ENCODE results near the gene TRPC1.
"Not testable (repeated sequence)": the region's sequence is repeated elsewhere in the genome, so short reads cannot be mapped to it uniquely, and the experiment has no call there.

Gene TRPC1

GRCh38 chr3:142723968-142724681, at the start of gene TRPC1:
TRPC1 (plus strand) TSS chr3:142724034; CDS start chr3:142724560, 526 bp downstream.
- no peak for DNase-seq (ENCODE audit: low read depth)

DNA sequence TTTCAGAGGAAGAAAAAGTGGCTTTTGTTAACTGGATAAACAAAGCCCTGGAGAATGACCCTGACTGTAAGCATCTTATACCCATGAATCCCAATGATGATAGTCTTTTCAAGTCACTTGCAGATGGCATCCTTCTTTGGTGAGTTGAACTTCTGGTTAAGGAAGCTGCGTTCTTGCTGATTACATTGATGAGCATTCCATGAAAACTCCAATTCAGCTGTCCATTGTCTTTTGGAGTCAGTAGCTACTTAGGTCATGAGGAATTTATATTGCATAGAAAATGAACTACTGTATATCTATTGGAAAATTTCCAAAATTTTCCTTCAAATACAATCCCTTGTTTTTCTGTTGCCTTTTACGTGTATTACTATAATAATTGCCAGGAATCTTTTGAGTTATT, 47.7 kb upstream of the TRPC1 start:
- no peak for DNase-seq (ENCODE audit: low read depth)

DNA sequence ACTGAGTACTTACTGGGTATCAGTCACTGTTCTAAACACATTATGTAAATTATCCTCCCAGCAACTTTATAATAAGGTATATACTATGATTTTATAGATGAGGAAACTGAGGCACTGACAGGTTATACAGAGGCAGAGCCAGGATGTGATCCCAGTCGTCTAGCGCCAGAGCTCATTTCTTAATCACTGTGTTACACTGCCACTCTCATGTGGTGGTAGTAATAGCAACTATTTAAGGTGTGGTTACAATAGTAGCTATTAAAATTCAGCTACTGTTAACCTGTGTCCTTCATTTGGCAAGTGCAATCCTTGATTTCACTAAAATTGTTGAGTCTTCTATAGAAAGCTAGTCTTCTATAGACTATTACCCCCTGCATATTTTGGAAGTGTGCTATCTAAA, 43.1 kb upstream of the TRPC1 start:
- DNase-seq (ENCODE audit: low read depth), result no peak

GRCh38 chr3:142690613-142691012, 33.2 kb upstream of the TRPC1 start:
- no peak for DNase-seq (ENCODE audit: low read depth)

DNA sequence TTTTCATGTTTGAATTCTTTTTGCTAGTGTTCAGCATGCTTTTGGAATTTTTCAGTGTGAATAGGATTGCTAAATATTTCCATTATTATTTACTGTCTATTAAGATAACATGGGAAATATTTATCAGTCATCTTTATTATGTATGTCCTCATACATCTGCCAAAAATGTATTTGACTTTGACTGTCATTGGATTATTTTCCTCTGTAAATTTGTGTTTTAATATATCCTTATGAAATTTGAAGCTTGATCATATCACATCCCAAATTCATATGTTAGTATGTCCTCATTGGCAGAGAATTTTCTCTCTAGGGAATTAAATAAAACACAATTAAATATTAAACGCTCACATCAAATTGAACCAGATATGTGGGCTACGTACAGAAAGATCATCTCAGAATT, 32.3 kb upstream of the TRPC1 start:
- DNase-seq (ENCODE audit: low read depth), result no peak

GRCh38 chr3:142693136-142693853, 30.5 kb upstream of the TRPC1 start:
- DNase-seq (ENCODE audit: low read depth), result no peak

GRCh38 chr3:142694225-142694624, 29.6 kb upstream of the TRPC1 start:
- no peak for DNase-seq (ENCODE audit: low read depth)

- DNase-seq (ENCODE audit: low read depth), result no peak
Measured at GRCh38 chr3:142705198-142705597, 18.6 kb upstream of the TRPC1 start.

GRCh38 chr3:142706321-142707127, 17.3 kb upstream of the TRPC1 start:
- DNase-seq (ENCODE audit: low read depth), result no peak

- no peak for DNase-seq (ENCODE audit: low read depth)
Measured at GRCh38 chr3:142709207-142709606, 14.6 kb upstream of the TRPC1 start.

GRCh38 chr3:142714882-142715281, 9.0 kb upstream of the TRPC1 start:
- not testable (repeated sequence) for DNase-seq (ENCODE audit: low read depth)

DNA sequence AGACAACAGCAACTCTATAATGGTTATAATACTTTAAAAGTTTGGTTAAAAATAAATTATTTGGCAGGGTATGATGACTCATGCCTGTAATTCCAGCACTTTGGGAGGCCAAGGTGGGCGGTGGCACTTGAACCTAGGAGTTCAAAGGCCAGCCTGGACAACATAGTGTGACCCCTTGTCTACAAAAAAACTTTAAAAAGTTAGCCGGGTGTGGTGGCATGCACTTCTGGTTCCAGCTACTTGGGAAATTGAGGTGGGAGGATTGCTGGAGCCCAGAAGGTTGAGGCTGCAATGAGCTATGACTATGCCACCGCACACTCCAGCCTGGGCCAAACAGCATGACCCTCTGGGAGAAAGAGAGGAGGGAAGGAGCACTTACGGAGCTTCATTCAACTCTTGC, 7.7 kb upstream of the TRPC1 start:
- no peak for DNase-seq (ENCODE audit: low read depth)

DNA sequence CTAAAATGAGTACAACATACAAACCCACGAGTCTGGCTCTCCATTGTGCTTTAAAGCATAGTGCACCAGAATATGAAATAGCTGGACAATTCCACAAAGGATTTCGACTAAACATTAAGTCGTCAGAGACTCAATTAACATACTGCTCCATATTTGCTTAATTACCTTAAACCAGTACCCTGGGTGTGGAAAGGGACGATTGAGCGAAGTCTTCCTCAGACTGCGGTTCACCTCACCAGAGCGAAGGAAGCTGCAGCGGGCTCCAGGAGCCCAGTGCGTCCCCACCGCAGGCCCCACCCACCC, 218 bp upstream of the TRPC1 start:
- peak; percentile 51 for DNase-seq (ENCODE audit: low read depth)

GRCh38 chr3:142724682-142725356, 985 bp downstream of the TRPC1 start:
- no peak for DNase-seq (ENCODE audit: low read depth)

- DNase-seq (ENCODE audit: low read depth), result no peak
Measured at GRCh38 chr3:142725357-142725739, 1.5 kb downstream of the TRPC1 start.

- no peak for DNase-seq (ENCODE audit: low read depth)
Measured at GRCh38 chr3:142726017-142726416, 2.2 kb downstream of the TRPC1 start.

- no peak for DNase-seq (ENCODE audit: low read depth)
Measured at GRCh38 chr3:142732066-142732465, 8.2 kb downstream of the TRPC1 start.

GRCh38 chr3:142734834-142735233, 11.0 kb downstream of the TRPC1 start:
- DNase-seq (ENCODE audit: low read depth), result no peak

DNA sequence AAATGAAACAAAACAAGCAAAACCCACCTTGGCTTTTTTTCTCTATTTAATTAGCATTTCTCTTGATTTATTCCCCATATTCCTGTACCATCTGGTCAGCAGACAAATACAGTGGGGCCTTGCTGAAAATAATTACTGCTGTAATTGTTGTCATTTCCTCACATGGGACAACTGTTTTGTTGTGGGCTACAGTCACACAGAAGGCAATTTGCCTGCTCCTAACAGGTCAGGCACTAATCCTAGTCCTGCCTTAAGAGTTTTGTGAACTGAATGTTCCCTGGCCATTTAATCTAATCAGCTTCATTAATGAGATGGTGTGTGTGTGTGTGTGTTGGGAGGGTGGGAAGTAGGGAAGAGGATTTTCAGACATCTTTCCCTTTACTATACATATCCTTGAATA, 11.6 kb downstream of the TRPC1 start:
- no peak for DNase-seq (ENCODE audit: low read depth)

DNA sequence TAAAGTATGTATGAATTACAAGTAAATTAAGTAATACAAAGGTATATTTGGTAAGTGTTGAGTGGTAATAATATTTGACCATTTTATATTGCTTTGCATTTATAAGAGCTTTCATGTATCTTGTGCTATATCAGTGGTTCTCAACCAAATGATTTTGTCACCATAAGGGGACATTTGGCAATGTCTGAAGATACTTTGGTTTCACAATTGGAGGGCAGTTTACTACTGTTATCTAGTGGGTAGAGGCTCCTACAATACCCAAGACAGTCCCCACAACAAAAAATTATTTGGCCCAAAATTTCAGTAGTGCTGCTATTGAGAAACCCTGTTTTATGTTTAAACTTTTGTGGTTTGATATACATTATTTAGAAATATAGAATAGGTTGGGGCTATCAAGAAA, 14.6 kb downstream of the TRPC1 start:
- no peak for DNase-seq (ENCODE audit: low read depth)

GRCh38 chr3:142746646-142747045, 22.8 kb downstream of the TRPC1 start:
- DNase-seq (ENCODE audit: low read depth), result no peak

DNA sequence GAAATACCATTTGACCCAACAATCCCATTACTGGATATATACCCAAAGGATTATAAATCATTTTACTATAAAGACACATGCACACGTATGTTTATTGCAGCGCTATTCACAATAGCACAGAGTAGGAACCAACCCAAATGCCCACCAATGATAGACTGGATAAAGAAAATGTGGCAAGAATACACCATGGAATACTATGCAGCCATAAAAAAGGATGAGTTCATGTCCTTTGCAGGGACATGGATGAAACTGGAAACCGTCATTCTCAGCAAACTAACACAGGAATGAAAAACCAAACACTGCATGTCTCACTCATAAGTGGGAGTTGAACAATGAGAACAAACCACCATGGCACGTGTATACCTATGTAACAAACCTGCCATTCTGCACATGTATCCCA, 26.7 kb downstream of the TRPC1 start:
- not testable (repeated sequence) for DNase-seq (ENCODE audit: low read depth)

GRCh38 chr3:142752605-142753004, 28.8 kb downstream of the TRPC1 start:
- not testable (repeated sequence) for DNase-seq (ENCODE audit: low read depth)
